OCI-LY1 (cell line): ENCODE results near the gene ROR2.

Source experiments
- EZH2 ChIP-seq: fragments of 200-600 bp; sonication (generic), shearing (Covaris generic); IDR thresholded peaks from 2 replicates; pipeline ENCODE4 v1.8.0; 2017; ENCODE audit warnings: borderline replicate concordance, mixed run types, mild to moderate bottlenecking, antibody characterized with exemption, low read length, moderate library complexity, mixed read lengths
- TF ChIP-seq, protein P1 (sequence below): fragments of 200-600 bp; sonication (generic), shearing (Covaris generic); IDR thresholded peaks from 2 replicates; pipeline ENCODE4 v1.5.1; 2017; ENCODE audit warnings: mild to moderate bottlenecking, antibody characterized with exemption, low read length, moderate library complexity, mixed read lengths

DNA sequence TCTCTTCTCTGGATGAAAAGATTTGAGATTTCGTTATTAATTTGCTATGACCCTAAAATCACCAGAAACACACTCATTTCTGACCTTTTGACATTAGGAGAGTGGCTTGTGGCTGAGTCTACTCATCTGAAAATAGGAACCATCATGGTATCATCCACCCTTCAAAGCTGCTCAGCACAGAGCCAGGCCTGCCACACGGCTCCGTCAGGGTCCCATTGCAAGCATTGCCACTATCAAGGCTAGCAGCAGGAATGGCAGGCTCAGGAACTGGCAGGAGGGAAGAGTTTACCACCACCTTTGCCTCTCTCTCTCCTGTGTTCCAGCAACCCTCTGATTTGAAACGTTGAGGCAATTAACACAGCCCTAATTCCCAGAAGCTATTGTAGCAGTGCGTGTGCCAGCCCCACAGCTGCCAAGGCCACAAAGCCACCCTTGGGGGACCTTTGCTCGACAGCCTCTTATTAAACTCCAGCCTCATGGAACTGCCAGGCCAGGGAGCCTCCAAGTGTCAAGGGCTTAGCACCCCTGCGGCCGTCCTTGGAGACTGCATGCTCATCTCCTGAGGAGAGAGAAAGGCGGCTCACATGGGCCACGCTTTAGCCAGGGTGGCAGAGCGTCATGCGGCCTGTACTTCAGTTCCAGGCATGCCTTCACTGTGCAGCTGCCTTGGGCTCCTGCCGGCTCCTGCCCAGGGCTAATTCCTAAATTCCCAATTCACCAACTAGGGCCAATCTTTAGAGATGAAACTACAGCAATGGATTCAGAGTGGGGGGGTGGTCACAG, 145.9 kb downstream of the ROR2 start:
- TF ChIP-seq, protein P1, sequence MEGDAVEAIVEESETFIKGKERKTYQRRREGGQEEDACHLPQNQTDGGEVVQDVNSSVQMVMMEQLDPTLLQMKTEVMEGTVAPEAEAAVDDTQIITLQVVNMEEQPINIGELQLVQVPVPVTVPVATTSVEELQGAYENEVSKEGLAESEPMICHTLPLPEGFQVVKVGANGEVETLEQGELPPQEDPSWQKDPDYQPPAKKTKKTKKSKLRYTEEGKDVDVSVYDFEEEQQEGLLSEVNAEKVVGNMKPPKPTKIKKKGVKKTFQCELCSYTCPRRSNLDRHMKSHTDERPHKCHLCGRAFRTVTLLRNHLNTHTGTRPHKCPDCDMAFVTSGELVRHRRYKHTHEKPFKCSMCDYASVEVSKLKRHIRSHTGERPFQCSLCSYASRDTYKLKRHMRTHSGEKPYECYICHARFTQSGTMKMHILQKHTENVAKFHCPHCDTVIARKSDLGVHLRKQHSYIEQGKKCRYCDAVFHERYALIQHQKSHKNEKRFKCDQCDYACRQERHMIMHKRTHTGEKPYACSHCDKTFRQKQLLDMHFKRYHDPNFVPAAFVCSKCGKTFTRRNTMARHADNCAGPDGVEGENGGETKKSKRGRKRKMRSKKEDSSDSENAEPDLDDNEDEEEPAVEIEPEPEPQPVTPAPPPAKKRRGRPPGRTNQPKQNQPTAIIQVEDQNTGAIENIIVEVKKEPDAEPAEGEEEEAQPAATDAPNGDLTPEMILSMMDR, result no peak
- TF ChIP-seq EZH2, result no peak
